ENCODE data around the gene CYBB. TPM values are rescaled to one million over a fixed set of nuclear protein-coding genes. Genes with fewer than 3 reads are reported as not detected.
"Not testable (repeated sequence)": the region's sequence is repeated elsewhere in the genome, so short reads cannot be mapped to it uniquely, and the experiment has no call there.

The CYBB gene
- 6.8 TPM for total RNA-seq

DNA sequence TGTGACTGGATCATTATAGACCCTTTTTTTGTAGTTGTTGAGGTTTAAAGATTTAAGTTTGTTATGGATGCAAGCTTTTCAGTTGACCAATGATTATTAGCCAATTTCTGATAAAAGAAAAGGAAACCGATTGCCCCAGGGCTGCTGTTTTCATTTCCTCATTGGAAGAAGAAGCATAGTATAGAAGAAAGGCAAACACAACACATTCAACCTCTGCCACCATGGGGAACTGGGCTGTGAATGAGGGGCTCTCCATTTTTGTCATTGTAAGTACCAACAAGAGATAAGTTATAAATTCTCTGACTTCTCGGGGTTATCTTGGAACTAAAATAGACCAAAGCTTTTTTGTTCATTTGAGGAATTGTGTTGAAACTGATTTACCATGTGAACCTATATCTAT, at the start of gene CYBB:
CYBB (plus strand) TSS at position 203 of the 400 bp plus-strand sequence; CDS start at position 222, 19 bp downstream.
- no peak for DNase-seq (ENCODE audit: low spot score)
- no peak for ATAC-seq

DNA sequence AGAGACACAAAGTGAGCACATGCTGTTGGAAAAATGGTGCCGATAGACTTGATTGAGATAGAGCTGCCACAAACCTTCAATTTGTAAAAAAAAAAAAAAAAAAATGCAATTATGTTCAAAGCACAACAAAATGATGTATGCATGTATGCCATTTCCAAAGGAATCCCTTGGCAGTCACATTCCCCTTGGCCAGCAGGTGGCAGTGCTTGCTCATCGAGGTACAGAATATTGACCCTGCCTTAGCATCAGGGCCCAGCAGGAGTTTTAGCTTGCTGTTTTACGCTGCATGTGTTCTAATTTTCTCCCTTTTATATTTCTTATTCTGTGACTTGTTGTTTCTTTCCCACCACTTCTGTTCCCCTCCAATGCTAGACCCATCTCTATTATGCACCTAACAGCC, 34.5 kb upstream of the CYBB start:
- ATAC-seq (peak; percentile 96), DNase-seq (ENCODE audit: low spot score) (peak; percentile 67)

DNA sequence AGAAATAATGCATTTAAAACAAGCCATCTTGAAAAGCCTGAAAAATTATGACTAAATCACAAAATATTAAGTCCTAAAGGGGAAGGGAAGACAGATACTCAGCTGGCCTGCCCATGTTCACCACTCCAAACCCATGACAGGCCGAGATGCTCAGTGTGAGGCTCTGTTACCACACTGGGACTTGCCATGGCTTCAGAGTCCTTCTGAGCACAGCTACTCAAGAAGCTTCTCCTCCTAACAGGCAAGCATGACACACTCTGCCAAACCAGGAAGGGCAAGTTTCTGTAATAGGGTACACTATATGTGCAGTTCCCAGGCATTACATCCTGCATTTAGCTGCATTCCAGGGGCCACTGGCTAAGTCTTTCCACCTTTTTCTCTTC, 34.0 kb upstream of the CYBB start:
- no peak for ATAC-seq
- no peak for DNase-seq (ENCODE audit: low spot score)

DNA sequence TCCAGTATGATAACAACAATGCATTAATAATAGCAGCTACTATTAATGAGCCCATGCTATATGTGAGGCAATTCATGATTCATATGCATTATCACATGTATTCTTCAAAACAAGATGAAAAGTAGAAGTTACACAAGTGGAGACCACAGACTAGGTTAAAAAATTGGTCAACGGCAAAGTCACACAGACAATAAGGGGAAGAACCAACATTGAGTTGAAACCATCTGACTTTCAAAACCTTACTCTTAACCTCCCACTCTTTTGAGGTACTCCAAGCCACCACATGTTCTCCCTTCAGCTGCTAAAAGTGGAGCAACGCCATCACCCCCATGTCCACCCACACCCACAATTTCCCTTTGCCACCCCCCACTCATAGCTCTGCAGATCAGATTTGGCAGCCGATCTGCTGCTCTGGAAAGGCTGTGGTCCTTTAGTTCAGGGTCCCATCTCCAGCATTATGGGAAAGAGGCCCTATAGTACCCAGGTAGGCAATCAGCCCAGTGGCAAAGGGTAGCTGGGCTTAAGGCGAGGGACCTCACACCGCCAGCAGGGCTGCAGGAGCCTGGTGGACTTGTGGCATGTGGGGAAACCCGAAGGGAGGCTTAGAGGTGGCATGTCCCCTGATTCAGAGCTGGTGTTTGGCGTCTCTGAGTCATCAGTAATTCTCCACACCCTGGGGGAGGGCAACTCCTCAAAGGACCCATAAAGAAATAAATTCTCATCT, 33.5 kb upstream of the CYBB start:
- ATAC-seq (no peak), DNase-seq (ENCODE audit: low spot score) (no peak)

DNA sequence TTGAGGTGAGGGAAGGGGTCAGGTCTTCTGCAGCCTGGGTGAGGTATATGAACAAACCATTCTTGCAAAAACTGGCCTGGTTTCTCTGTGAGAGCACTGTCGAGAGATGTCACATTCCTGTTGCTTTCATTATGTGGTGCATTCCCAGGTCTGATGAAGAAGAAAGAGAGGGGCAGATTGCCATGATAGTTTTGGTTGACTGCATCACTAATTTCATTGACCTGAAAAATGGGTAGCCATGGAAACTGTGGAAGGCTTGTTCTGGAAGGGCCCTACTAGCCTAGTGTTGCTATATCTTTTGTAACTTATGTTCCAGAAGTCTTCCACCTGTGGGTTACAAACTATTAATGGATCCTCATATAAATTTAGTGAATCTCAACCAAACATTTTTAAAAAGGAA, 32.9 kb upstream of the CYBB start:
- no peak for ATAC-seq

DNA sequence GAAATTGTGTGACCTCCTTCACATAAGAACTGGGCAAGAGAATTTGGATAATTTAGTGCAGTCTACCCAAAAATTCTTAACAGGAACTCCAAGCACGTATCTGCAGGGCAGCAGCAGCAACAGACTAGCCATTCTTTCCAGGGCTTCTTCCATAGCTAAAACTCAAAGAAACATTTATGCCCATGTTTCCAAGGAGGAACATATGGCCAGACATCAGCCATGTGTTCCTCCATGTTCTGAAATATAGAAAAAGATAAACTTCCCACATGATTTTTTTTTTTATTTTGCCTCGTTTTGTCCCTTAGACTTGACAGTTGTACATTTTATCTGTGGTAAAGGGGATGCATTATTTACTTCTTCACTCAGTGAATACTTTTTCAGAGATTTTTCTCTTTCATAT, 27.6 kb upstream of the CYBB start:
- ATAC-seq (no peak), DNase-seq (ENCODE audit: low spot score) (no peak)

More for the DNA sequence above, 32.9 kb upstream of the CYBB start:
- no peak for DNase-seq (ENCODE audit: low spot score)

DNA sequence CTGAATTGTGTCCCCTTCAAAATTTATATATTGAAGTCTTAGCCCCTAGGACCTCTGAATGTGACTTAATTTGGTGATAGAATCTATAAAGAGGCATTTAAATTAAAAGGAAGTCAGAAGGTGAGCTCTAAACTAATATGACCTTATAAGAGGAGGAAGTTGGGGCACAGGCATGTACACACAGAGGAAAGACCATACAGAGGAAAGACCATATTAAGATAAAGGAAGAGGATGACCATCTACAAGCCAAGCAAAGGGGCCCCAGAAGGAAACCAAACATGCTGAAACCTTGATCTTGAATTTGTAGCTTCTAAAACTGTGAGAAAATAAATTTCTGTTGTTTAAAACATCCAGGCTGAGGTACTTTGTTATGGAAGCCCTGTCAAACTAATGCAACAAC, 26.9 kb upstream of the CYBB start:
- ATAC-seq (no peak), DNase-seq (ENCODE audit: low spot score) (no peak)

DNA sequence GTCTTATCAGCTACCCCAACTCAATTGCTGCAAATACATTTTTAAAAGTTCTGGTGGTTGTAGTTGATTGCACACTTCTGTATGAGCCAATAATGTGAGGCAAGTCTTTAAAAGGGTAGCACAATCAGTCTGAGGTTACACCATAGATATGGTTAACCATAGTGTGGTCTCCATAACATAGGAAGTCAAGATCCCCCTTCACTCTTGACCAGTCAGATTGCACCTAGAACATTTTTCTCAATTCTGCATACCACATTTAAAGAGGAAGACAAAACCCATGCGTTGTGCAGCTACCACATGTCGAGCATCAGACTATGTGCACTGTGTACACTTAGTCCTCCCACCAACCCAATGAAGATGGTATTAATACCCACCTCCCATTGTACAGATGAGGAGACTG, 26.5 kb upstream of the CYBB start:
- ATAC-seq, result no peak

DNA sequence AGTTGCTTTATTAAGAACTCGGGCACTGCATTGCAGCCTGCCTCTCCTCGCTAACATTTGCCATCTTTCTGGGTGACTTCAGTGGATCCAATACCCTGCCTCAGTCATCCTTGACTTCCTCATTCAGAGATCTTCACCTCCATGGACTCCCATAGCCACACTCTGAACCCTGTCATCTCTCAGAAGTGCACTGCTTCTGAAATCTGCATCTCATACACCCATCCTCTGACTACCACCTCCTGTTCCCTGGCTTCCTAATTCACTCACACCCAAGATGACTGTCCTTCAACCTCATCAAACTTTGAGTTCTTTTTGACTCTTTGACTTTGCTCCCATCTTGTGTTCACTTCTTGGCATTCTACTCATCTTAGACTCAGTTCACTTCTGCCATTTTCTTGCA, 25.3 kb upstream of the CYBB start:
- DNase-seq (ENCODE audit: low spot score) (no peak), ATAC-seq (no peak)

More for the DNA sequence above, 26.5 kb upstream of the CYBB start:
- DNase-seq (ENCODE audit: low spot score), result no peak

DNA sequence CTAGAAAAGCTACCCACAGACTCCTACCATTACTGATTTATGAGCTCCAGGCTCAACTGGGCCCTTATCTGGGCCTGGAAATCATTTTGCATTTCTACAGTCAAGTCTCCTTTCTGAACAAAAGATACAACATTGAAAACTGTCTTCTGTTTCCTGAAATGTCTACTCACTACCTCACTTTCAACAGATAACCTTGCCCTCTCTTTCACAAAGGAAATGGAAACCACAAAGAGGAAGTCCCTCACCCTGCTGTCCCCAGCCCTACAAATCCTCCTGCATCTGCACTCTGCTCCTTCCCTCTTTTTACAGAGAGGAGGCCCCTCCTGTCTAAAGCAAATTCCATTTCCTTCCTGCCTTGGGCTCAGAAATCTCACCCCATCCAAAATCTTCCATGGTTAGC, 24.8 kb upstream of the CYBB start:
- DNase-seq (ENCODE audit: low spot score) (no peak), ATAC-seq (no peak)

DNA sequence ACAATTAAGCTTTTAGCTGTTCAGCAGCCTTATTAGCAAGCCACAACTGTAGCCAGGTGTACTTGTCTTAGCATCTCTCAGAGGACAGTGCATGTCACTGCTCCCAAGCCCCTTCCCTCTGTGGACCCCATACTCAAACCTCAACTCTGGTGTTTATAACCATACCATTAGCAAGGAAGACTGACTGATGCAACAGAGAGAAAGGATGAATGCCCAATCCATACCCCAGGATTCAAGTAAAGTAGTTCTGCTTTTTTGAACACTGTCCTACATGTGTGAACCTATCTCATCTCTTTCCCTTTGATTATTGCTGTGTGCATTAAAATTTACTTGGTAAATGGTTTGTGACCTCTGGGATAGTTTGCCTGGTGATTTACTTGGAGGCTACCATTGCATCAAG, 22.8 kb upstream of the CYBB start:
- DNase-seq (ENCODE audit: low spot score) (no peak), ATAC-seq (no peak)

DNA sequence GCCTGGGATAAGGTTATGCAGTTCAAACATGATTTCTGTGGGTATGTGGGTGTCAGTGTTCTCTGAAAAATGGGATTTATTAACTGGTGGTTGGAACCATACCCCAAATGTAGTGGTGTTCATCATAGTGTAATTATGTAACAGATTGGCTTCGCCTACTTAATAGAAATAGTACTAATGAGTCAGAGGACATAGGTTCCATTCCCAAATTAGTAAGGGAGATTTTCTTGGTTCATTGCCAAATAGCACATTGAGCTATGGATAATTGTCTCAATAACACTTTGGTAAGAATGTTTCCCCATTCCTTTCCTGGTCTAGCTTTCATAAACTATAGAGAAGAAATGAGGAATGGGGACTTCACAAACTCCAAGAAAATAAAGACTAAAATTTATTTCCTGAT, 20.5 kb upstream of the CYBB start:
- no peak for DNase-seq (ENCODE audit: low spot score)
- ATAC-seq, result no peak

DNA sequence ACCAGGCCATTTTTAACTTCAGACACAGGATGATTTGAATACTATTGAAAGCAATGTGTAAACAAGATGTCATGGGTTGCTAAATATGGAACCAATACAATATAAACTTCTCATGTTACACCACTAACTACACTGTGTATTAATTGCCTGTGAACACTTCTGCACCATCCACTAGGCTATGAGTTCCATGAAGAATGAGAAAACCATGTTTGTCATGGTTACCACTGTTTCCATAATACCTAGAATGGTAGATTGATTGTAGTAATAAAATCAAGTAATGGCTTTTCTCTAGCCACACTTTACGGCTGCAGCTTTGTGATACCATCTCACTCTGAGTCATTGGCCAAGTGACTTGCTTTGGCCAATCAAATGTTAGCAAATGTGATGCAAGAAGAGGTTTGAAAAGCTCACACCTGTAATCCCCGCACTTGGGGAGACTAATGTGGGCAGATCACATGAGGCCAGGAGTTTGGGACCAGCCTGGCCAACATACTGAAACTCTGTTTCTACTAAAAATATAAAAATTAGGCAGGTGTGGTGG, 19.9 kb upstream of the CYBB start:
- DNase-seq (ENCODE audit: low spot score), result no peak
- no peak for ATAC-seq

DNA sequence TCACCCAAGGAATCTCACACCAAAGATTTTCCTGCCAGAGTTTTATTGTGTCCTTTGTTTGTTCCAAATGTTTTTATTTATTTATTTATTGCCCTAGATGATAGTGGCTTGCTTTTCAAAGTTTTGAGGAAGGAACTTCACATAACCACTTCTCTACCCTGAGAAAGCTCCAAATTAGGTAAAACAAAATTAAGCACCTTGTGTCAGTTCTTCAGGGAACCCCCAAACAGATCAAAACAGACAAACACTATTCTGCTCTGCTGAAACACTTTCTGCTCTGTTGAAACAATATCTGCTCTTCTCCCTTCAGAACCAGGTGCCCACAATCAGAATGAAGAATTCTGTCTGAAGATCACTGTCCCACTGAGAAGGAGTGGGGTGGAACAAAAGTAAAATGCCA, 16.5 kb upstream of the CYBB start:
- ATAC-seq (no peak), DNase-seq (ENCODE audit: low spot score) (no peak)

DNA sequence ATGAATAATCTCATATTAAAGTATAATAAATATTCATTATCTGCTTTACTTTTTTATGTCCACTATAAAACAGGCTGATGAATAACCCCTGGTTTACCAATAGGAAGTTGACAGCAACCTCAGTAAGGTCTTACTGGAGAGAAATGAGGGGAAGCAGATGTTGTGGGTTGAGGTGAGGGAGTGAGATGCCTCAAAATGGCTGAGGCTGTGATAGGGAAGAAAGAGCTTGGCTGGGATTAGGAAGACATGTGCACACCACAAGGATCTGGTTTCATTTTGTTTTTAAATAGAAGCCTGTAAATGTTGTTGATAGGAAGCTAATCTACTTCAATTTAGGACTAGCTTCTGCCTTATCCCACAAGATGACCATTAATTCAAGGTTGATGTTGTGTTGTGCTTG, 14.4 kb upstream of the CYBB start:
- no peak for ATAC-seq
- no peak for DNase-seq (ENCODE audit: low spot score)

DNA sequence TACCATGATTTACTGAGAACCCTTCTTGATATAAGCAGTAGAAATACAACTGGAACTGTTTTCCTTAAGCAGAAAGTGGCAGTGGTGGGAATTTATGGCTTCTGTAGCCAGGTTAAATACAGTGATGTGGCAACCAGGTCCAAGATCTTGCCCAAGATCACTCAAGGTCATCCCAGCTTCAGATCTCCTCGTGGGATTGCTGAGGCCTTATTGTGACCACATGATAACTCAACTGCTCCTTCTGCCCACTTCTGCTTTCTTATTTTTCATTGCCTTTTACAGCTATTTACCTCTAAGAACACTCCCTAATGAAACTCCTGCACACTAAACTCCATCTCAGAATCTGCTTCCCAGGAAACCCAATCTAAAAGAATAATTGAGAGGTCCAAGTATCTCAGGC, 12.4 kb upstream of the CYBB start:
- no peak for ATAC-seq

DNA sequence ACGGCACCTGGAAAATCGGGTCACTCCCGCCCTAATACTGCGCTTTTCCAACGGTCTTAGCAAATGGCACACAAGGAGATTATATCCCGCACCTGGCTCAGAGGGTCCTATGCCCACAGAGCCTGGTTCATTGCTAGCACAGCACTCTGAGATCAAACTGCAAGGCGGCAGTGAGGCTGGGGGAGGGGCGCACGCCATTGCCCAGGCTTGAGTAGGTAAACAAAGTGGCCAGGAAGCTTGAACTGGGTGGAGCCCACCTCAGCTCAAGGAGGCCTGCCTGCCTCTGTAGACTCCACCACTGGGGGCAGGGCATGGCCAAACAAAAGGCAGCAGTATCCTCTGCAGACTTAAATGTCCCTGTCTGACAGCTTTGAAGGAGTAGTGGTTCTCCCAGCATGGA, 11.0 kb upstream of the CYBB start:
- not testable (repeated sequence) for DNase-seq (ENCODE audit: low spot score); ATAC-seq

More for the DNA sequence above, 12.4 kb upstream of the CYBB start:
- no peak for DNase-seq (ENCODE audit: low spot score)

DNA sequence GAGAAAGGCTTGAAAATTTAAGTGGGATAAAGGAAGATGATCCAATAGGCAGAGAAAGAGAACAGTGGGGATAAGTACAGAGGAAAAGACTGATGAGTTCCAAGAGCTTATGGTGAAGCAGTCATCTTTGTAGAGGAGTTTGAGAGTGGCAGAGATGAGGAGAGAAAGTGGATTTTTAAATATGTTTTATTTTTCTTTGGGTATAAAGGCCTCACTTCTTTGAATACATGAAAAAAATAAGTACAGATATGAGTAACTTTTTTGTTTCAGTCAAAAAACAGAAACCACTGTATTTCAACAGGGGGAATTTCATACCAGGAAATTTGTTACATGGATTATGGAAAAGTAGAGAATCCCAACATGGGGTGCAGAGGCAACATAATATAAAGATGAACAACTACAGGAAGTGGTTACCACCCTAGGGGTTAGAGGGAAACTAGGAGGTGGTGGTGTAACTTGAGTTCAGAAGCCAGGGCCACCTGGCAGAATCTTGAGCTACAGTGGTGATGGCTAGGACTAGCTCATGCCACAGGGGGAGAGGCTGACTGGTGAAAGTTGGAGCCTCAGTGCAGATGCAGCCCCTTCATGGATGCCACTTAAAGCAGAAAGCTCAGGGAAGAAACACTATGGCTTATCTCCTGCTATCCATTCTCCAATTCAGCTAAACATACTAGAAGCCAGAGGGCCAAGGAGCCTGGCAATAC, 3.4 kb upstream of the CYBB start:
- ATAC-seq (no peak), DNase-seq (ENCODE audit: low spot score) (no peak)

DNA sequence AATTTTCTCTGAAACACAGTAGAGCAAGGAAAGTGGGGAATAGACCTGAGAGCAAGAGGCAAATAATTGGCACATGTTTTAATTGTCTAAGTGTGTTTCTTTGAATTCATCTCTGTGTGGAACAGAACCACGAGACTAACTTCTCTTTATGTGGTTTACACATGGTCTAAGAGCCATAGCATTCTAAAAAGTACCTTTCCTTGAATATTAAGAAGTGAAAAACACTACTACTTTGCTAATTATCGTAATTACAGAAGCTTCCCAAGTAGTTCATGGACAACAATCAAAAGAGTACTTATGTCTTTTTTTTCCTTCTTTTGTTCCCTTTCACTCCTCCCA, 2.9 kb upstream of the CYBB start:
- DNase-seq (ENCODE audit: low spot score) (no peak), ATAC-seq (no peak)

DNA sequence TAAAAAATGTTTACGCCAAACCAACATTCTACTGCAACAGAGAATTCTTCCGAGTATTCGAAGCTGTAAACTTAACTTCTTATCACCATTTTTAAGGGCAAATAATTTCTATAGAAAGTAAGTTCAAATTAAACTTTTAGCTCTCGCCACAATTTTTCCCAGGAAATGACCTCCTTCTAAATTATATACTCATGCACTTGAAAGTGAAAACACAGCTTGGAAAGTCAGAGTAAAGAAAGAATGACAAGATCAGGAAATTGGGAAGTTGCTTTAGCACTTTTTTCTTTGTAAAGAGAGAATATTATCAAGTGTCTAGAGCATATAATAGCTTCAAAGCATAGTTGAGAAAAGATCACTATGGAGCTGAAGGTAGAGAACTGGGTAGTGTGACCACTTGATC, 1.2 kb downstream of the CYBB start:
- ATAC-seq (no peak), DNase-seq (ENCODE audit: low spot score) (no peak)

DNA sequence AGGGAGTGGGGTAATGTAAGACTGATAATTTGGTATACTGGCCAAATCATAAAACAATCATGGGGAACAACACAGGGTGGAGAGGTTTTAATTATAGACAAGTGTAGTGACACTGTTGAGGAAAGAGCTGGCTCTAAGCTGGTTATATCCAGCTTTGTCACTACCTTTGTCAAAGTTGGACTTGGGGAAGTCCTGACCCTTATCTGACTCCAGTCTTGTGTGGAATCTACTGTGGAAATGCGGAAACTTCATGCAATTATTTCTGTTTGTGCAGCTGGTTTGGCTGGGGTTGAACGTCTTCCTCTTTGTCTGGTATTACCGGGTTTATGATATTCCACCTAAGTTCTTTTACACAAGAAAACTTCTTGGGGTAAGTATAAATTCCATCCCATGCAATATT, 2.0 kb downstream of the CYBB start:
- ATAC-seq, result no peak
- no peak for DNase-seq (ENCODE audit: low spot score)

DNA sequence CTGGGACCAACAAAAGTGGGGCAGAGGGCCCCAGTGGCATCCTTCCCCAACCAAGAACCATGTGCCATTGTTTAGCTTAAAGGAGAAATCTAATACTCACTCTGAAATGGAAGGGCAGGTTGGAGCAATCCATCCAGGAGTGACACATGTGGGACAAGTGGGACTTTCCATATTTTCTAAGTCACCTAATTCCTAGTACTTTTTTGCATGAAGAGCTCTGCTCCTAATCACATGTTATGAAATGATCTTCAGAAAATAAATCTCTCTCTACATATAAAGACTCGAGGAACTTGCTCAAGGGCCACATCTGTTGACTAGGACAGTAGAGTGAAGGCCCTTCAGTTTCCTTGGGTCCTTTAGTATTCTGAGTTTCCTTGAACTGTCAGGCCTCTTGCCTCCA, 2.5 kb downstream of the CYBB start:
- DNase-seq (ENCODE audit: low spot score) (no peak), ATAC-seq (no peak)

DNA sequence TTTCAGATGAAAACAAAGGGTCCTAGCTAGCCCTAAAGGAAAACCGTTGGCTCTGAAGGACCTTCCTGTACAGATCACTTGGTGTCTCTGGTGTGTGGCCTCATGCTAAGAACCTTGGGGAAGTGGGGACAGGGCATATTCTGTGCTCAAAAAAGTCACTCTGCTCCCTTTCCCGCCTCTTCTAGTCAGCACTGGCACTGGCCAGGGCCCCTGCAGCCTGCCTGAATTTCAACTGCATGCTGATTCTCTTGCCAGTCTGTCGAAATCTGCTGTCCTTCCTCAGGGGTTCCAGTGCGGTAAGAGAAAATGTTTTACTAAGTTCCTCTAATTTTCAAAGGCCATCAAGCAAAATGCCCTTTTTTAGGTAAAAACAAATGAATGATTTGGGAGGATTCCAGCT, 3.4 kb downstream of the CYBB start:
- no peak for ATAC-seq
- DNase-seq (ENCODE audit: low spot score), result no peak

Data from left lobe of liver (tissue), 2 donors.